GM10248 (cell line): Measurements from ENCODE around the gene SNX8.

Source experiments
- CTCF ChIA-PET: fragments of 300-600 bp; sonication (Branson Sonifier 250); formaldehyde crosslinking; extraction: SDS; loops from one replicate; lab custom pipeline; 2021; ENCODE audit warnings: antibody characterized with exemption; lab: Yijun Ruan, JAX
- POLR2A ChIA-PET: fragments of 350-650 bp; sonication (Branson Sonifier 250); formaldehyde crosslinking; extraction: SDS; loops from one replicate; lab custom pipeline; 2020; ENCODE audit warnings: antibody characterized with exemption; lab: Yijun Ruan, JAX
- DNase-seq: peaks from one replicate; pipeline ENCODE4 v3.0.0; 2012; ENCODE audit errors: extremely low spot score
- TF ChIP-seq, protein P1 (sequence below): IDR thresholded peaks from 2 replicates; pipeline ENCODE4 v1.5.1; 2012; ENCODE audit warnings: mild to moderate bottlenecking, low read depth; ENCODE audit errors: extremely low read depth, missing control alignments, control extremely low read depth

Gene SNX8

DNA sequence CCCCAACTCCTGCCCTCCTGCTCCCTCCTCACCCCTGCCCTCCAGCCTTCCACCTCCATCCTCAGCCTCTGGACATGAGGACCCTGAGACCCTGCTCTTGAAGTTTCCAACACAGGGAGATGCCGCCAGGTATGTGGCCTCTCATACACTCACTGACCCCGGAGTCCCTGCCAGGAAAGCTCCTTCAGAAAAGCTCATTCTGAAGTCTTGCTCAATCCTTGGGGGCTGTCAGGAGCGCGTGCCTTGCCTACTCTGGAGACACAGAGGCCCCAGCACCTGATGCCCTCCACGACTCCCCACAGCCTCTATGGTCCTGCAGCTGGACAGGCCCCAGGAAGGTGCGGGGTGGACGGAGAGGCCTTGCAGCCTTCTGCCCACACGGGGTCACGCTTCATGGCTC, 61.2 kb downstream of the SNX8 start:
- TF ChIP-seq, protein P1, sequence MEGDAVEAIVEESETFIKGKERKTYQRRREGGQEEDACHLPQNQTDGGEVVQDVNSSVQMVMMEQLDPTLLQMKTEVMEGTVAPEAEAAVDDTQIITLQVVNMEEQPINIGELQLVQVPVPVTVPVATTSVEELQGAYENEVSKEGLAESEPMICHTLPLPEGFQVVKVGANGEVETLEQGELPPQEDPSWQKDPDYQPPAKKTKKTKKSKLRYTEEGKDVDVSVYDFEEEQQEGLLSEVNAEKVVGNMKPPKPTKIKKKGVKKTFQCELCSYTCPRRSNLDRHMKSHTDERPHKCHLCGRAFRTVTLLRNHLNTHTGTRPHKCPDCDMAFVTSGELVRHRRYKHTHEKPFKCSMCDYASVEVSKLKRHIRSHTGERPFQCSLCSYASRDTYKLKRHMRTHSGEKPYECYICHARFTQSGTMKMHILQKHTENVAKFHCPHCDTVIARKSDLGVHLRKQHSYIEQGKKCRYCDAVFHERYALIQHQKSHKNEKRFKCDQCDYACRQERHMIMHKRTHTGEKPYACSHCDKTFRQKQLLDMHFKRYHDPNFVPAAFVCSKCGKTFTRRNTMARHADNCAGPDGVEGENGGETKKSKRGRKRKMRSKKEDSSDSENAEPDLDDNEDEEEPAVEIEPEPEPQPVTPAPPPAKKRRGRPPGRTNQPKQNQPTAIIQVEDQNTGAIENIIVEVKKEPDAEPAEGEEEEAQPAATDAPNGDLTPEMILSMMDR: no peak
- CTCF ChIA-PET: interaction anchor here (2.8 kb wide), 1 partner anchor 95 kb away, joined by 8 read pairs; no protein-coding TSS in a partner anchor
- DNase-seq: no peak
- POLR2A ChIA-PET: no interaction called here

DNA sequence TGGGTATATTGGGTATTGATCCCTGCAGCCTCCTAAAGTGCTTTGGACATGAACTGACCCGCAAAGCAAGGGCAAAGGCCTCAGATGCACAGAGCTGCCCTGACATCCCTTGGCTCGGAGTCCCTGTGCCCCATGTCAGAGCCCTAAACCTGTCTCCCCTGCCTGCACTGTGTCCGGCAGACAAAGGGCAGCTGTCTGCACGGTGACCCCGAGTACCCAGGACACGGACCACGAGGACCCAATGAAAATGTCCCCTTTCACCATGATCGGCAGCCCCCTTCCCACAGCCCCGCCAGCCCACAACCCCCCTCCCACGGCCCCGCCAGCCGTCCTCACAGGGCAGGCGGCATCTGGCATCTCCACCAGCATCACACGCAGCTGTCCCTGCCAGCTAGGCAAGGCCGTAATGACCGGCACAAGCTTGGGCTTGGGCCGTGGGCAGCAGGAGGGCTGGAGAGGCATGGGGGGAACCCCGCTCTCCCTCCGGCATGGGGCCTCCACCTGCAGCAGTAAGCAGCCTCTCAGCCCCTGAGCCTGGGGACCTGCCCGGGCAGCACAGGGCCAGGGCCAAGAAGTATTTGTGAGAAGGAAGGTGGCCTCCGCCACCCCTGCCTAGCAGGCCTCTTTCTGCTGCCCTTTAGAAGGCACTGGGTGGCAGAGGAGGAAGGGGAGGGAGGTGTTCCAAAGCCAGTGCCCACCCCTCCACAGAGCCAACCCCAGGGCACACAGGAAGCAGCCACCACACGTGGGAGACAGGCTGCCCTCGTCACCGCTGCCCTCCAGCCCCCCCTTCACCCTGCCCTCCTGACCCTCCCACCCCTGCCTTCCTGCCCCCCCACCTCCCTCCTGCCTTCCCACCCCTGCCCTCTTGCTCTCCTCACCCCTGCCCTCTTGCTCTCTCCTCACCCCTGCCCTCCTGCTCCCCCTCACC, 62.1 kb downstream of the SNX8 start:
- TF ChIP-seq, protein P1: no peak
- ChIA-PET POLR2A (no interaction called here), CTCF (interaction anchor here (2.8 to 4.9 kb wide), 2 partner anchors 96 kb away, joined by 8 to 19 read pairs; no protein-coding TSS in a partner anchor)
- no peak for DNase-seq

DNA sequence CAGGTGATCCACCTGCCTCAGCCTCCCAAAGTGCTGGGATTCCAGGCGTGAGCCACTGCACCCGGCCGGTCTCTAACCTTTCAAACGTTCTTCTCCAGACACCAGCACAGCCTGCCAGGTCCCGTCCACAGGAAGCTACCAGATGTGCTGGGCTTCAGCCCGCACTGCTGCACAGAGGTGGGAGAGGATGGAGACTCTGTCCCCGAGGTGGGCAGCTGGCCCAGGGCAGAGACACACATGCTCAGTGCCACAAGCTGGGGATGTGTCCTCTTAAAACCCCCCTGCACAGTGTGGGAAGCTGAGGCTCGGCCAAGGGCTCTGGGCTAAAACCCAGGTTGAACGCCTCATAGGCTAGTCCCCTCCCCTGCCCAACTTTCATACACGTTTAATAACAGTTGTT, 62.9 kb downstream of the SNX8 start:
- POLR2A ChIA-PET: no interaction called here
- CTCF ChIA-PET: interaction anchor here (4.9 kb wide), 1 partner anchor 96 kb away, joined by 19 read pairs; no protein-coding TSS in a partner anchor
- TF ChIP-seq, protein P1: no peak
- no peak for DNase-seq

DNA sequence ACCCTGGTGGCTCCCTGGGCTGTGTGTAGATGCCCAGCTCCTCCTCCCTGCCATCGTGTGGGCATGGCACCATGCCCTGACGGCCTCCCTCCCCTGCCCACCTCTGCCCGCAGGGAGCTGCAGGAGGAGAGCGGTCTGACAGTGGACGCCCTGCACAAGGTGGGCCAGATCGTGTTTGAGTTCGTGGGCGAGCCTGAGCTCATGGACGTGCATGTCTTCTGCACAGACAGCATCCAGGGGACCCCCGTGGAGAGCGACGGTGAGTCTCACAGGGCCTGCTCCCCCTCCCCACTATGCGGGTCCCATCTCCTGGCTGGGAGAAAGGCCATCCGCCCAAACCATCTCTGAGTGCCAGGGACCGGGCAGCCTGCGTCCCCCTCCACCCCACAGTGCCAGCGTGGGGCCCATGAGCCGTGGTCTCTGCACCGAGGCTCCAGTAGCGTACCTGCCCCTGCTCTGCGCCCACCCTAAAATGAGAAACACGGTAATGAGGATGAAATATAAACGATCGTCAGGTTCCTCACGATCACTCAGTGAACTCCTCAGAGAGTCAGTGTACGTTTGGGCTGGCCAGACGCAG, 64.4 kb downstream of the SNX8 start:
- TF ChIP-seq, protein P1: no peak

DNA sequence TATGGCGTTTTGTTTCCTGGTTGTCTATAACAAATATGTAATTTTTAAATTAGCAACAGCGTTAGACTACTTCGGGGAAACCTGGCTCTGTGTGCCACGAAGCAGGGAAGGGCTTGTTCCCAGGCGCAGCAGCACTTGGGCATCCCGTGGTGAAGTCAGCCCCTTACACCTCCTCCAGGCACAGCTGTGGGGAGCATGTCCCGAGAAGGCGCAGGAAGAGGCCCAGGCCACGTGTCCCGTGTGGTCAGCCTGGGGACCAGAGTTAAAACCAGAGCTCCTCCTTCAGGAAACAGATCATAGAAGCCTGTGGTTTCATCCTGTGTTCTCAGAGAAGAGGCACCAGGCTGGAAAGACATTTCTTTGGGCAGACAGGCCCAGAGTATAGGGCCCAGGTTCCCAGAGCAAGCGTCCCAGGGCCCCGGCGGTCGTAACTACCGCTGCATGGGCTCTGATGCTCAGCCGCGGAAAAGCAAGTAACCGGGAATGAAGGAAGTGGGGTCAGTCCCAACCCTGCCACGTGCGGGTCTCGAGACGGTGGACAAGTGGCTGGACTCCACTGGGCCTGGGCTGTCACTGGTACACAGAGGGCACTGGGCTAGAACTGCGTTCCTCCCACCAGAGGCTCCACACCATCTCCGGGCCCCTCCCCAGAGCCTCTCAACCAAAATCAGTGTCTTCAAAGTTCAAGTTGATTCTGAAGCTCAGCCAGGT, 65.1 kb downstream of the SNX8 start:
- CTCF ChIA-PET: interaction anchor here (1.0 to 4.9 kb wide), 9 partner anchors 8 to 668 kb away, joined by 3 to 34 read pairs (median 4); no protein-coding TSS in a partner anchor
- DNase-seq: peak; percentile 70
- POLR2A ChIA-PET: interaction anchor here (0.6 to 2.0 kb wide), 4 partner anchors 11 to 51 kb away, joined by 3 to 10 read pairs (median 4); no protein-coding TSS in a partner anchor
- TF ChIP-seq, protein P1: peak; percentile 14

More for the DNA sequence above, 64.4 kb downstream of the SNX8 start:
- POLR2A ChIA-PET: interaction anchor here (1.3 to 2.0 kb wide), 2 partner anchors 11 to 50 kb away, joined by 4 to 10 read pairs; no protein-coding TSS in a partner anchor
- DNase-seq: no peak
- CTCF ChIA-PET: interaction anchor here (1.0 to 4.9 kb wide), 7 partner anchors 7 to 98 kb away, joined by 3 to 34 read pairs (median 8); no protein-coding TSS in a partner anchor
